Kidney tubule cell (primary cell): ENCODE measurements around the gene AP1S1.
"Not testable (repeated sequence)": the region's sequence is repeated elsewhere in the genome, so short reads cannot be mapped to it uniquely, and the experiment has no call there.

Experiments
- DNase-seq: peaks from one replicate; pipeline ENCODE4 v3.0.0-alpha.2; 2018; ENCODE audit warnings: low spot score

Gene AP1S1

DNA sequence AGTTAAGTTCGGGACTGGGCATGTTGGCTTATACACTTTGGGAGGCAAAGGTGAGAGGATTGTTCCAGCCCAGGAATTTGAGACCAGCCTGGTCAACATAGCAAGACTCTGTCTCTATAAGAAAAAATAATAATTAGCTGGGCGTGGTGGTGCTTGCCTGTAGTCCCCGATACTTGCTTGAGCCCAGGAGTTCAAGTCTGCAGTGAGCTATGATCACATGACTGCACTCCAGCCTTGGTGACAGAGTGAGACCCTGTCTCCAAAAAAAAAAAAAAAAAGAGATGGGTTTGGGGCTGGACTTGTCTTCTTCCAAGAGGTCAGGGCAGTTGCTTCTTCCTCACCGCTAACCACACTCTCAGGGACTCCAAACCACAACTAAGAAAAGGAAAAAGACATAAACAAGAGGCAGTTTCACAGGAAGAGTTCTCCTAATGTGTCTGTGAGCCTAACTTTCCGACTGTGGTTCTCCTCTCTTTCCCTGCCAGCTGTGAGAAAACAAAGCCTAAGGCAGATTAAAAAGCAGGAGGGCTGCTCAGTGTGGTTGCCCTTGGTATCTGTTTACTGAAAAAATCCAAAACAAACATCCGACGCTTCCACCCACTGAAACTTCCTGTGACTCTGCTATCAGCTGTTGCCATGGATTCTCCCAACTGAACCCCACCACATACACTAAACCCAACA is 29.8 kb upstream of the AP1S1 start:
- peak; percentile 57 for DNase-seq

- peak; percentile 92 for DNase-seq
These were observed 28.2 kb upstream of the AP1S1 start for GRCh38 chr7:101125989-101126650.

DNA sequence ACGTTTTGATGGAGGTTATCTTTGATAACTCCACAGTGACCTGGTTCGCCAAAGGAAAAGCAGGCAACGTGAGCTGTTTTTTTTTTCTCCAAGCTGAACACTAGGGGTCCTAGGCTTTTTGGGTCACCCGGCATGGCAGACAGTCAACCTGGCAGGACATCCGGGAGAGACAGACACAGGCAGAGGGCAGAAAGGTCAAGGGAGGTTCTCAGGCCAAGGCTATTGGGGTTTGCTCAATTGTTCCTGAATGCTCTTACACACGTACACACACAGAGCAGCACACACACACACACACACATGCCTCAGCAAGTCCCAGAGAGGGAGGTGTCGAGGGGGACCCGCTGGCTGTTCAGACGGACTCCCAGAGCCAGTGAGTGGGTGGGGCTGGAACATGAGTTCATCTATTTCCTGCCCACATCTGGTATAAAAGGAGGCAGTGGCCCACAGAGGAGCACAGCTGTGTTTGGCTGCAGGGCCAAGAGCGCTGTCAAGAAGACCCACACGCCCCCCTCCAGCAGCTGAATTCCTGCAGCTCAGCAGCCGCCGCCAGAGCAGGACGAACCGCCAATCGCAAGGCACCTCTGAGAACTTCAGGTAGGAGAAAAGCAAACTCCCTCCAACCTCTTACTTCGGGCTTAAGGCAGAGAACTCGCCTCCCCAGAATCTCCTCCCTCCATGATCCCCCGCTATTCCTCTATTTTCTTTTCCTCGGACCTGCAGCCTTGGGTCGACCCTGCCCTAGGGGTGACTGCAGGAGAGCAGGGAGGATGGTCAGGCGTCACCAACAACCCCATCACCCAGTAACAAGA is 27.4 kb upstream of the AP1S1 start, which contains the start of gene SERPINE1:
Gene SERPINE1, plus strand, starts transcription at position 454 of the 809 bp plus-strand sequence. CDS start 1,290 bp downstream, outside the sequence.
- DNase-seq = peak; percentile 99

GRCh38 chr7:101127460-101128039 is 26.7 kb upstream of the AP1S1 start:
- DNase-seq = no peak

- no peak for DNase-seq
These were observed 26.0 kb upstream of the AP1S1 start for GRCh38 chr7:101128040-101128834.

DNA sequence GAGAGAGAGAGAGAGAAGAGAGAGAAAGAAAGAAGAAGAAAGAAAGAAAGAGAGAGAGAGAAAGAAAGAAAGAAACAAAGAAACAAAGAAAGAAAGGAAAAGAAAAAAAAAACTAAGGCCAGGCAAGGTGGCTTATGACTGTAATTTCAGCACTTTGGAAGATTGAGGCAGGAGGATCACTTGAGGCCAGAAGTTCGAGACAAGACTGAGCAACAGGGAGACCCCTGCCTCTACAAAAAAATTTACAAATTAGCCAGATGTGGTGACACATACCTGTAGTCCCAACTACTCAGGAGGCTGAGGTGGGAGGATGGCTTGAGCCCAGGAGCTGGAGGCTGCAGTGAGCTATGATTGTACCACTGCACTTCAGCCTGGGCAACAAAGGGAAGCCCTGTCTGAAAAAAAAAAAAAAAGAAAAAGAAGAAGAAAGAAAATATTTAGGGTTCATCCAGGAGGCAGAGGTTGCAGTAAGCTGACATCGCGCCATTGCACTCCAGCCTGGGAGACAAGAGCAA is 24.6 kb upstream of the AP1S1 start:
- no peak for DNase-seq

GRCh38 chr7:101132626-101133600 is 21.4 kb upstream of the AP1S1 start:
- not testable (repeated sequence) for DNase-seq

- DNase-seq = no peak
These were observed 20.5 kb upstream of the AP1S1 start for GRCh38 chr7:101133621-101134398.

DNA sequence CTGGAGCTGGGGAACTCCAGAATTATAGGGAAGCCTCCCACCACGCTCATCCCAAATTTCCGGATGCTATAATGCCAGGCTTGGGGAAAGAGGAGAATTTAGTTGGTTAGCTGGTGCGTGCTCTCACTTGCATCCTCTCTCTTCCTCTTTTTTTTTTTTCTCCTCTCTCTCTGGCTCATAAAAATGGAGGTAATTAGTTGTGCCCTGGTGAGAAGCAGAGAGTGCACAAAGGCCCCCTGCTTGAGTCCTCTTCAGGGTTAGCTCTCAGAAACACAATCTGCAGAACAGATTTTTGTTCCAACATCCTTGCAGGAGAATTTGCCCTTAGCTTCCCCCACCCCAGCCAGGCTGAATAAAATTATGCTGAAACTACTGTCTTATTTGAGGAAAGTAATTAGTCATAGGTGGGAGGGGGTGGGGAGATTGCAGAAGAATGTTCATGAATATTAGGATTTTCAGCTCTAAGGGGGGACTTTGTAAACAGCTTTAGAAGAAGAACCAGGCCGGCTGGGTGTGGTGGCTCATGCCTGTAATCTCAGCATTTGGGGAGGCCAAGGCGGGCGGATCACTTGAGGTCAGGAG is 19.8 kb upstream of the AP1S1 start:
- DNase-seq = no peak

- no peak for DNase-seq
These were observed 16.5 kb upstream of the AP1S1 start for GRCh38 chr7:101137651-101138212.

DNA sequence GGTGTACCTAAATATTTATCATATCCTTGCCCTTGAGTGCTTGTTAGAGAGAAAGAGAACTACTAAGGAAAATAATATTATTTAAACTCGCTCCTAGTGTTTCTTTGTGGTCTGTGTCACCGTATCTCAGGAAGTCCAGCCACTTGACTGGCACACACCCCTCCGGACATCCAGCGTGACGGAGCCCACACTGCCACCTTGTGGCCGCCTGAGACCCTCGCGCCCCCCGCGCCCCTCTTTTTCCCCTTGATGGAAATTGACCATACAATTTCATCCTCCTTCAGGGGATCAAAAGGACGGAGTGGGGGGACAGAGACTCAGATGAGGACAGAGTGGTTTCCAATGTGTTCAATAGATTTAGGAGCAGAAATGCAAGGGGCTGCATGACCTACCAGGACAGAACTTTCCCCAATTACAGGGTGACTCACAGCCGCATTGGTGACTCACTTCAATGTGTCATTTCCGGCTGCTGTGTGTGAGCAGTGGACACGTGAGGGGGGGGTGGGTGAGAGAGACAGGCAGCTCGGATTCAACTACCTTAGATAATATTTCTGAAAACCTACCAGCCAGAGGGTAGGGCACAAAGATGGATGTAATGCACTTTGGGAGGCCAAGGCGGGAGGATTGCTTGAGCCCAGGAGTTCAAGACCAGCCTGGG is 15.9 kb upstream of the AP1S1 start:
- DNase-seq = peak; percentile 96

GRCh38 chr7:101140339-101140699 is 14.0 kb upstream of the AP1S1 start:
- DNase-seq = no peak

DNA sequence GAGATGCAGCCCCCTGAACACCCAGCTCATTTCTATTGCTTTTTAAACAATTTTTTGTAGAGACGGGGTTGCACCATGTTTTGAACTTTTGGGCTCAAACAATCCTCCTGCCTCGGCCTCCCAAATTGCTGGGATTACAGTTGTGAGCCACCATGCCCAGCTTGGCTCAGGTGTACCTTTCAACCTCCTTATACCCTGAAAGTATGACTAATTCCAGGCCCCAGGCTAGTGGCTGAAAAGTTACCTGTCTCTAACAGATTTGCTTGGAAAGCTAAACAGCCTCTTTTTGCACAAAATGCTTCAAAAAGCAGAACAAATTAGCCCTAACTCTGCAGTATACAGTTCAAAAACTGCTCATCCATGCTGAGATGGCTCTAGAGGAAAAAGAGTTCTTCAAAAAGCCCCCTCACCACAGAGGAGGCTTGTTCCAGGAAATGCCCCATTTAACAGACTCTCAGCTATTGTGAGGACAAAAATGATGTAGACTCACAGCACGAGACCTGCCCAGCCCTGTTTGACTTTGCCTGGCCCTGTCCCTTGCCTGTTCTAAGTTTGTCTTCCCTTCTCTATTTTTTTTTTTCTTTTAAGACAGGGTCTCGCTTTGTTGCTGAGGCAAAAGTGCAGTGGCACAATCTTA is 13.4 kb upstream of the AP1S1 start:
- DNase-seq = no peak

DNA sequence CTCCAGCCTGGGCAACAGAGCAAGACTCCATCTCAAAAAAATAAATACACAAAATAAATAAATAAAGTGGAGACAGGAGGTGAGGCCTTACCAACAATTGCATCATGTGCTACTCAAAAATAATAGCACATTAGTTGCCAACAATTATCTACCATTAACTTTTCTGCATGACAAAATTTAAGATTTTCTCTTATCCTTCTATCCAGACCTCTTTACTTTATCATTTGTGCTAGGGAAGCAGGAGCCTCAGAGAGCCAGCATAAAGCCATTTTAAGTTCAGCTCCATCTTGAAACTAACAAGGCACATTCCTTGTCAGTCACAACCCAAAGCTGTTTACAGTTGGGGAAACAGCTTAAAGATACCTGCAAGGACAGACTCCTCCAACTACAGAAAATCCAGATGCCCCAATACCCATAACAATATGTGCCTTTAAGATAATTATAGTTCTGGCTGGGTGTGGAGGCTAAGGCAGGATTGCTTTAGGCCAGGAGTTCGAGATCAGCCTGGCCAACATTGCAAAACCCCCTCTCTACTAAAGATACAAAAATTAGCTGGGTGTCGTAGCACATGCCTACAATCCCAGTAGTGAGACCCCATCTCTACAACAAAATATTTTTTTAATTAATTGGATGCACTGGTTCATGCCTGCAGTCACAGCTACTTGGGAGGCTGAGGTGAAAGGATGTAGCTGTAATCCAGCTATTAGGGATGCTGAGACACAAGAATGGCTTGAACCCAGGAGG is 2.2 kb upstream of the AP1S1 start:
- DNase-seq = no peak

- DNase-seq = no peak
These were observed 422 bp downstream of the AP1S1 start for GRCh38 chr7:101154693-101155102.

DNA sequence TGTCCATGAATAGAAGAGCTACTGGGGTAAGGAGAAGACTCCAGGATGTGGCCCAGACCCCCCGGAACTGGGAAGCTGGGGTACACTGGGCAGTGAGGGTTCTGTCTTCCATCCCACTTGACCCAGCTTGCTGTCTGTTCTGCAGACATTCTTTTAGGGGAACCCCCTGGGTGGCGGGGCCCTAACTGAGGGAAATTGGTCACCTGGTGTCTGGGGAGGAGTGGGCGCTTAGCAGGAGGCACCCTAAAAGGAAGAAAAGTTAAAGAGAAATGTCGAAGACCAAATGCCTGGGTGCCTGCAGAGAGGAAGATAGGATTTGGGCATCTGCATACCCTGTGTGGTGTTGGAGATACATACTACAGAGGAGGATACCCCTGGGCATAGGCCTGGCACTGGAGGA is 1.0 kb downstream of the AP1S1 start:
- DNase-seq = no peak

DNA sequence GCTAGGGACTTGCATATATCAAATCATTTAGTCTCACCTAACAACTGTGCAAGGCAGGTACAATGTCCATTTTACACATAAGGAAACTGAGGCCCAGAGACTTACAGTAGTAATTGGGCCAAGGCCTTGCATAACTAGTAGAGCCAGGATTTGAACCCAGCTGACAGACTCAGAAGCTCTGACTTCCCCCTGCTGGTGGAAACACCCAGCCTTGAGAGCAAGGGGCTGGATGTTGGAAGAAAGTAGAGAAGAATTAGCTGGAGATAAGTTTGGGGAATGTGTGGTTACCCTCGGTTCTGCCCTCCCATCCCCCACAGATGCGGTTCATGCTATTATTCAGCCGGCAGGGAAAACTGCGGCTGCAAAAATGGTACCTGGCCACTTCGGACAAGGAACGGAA is 2.0 kb downstream of the AP1S1 start:
- DNase-seq = no peak
